Choroid plexus epithelial cell (primary cell): ENCODE data around the gene BRD7.
A peak's percentile ranks its signal among the peaks of the same experiment; 100 is the strongest.

Source experiments
- DNase-seq: peaks from one replicate; pipeline ENCODE4 v3.0.0-alpha.2; 2010; ENCODE audit warnings: low read depth
- H3K4me3 ChIP-seq: 2 replicates; pipeline ENCODE4 v1.5.1; 2011; ENCODE audit warnings: low read depth, mild to moderate bottlenecking, control low read depth, low read length, moderate library complexity
- CTCF ChIP-seq: conservative IDR thresholded peaks from 2 replicates; pipeline ENCODE4 v1.5.1; 2011; ENCODE audit warnings: low read depth, mild to moderate bottlenecking, control low read depth, inconsistent platforms, low read length, moderate library complexity

BRD7 gene

DNA sequence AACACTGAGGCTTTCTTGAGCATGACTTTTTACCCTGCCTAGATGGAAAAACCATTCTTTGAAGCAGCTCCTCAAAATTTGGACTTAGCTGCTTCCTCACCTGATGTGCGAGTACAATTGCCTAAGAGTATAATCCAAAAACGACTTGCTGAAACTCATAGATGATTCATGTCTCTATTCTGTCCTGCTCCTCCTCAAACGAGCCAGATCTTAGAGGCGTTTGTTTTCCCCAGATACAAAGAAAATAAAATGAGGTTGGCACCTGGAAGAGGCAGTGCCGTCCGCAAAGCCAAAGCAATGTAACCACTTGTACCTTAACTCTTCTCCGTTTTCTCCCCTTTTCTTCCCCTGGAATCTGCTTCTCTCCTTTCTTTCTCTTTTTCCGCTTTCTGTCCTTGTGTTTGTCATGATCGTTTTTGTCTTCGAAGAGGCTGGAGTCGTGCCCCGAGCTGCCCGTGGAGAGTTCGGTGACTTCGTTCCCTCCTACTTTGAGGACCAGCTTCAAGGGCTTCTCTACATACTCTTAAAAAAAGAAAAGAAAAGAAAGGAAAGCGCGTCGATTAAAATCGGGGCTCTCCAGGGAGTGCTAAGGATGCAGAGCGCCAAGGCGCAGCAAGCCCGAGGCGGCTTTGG, 895 bp downstream of the BRD7 start:
- no peak for DNase-seq
- H3K4me3 ChIP-seq = peak overlapping the region; percentile 68
- no peak for TF ChIP-seq CTCF

DNA sequence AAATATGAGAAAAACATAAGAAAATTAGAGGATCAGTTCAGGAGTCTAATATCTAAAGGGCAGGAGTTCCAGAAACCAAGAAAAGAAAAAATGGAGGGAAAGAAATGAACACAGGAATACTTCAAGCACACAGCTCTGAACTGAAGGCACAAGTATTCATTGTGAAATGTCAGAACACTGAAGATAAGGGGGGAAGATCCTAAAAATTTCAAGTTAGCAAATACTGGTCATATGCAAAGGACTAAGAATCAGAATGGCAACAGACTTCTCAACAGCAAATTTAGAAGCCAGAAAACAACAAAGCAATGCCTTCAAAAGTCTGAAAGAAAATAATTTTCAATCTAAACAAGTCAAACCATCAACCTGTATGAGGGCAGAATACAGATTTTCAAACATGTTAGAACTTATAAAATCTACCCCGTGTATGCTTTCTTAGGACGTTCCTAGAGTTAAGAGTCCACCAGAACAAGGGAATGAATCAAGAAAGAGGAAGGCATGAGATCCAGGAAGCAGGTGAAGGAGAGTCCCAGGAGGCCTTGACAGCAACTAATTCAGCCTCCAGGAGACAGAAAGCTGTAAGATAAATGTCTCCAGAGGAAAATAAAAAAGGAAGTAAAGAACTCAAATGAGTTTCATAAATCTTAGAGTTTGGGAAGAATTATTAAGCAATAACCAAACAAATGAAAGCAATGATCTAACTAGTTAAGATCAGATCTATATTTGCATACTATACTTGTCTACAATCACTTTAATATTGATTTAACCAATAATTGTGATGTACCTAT, 2.8 kb downstream of the BRD7 start:
- no peak for TF ChIP-seq CTCF
- no peak overlapping the region for H3K4me3 ChIP-seq
- DNase-seq = no peak

DNA sequence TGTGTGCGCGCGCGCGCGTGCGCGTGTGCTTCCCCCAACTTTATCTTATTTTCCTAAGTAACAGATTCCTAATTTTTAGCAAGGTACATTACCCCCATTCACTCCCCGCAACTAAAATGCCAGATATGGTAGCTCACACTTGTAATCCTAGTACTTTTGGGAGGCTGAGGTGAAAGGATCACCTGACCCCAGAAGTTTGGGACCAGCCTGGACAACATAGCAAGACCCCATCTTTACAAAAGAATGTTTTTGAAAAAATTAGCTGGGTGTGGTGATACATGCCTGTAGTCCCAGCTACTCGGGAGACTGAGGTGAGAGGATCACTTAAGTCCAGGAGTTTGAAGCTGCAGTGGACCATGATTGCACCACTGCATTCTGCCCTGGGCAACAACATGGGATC, 5.1 kb downstream of the BRD7 start:
- H3K4me3 ChIP-seq = no peak overlapping the region
- no peak for TF ChIP-seq CTCF

GRCh38 chr16:50360779-50361178, 8.0 kb downstream of the BRD7 start:
- no peak for TF ChIP-seq CTCF
- DNase-seq = no peak

More for the DNA sequence above, 5.1 kb downstream of the BRD7 start:
- no peak for DNase-seq

GRCh38 chr16:50360033-50360778, 8.6 kb downstream of the BRD7 start:
- peak; percentile 28 for DNase-seq
- TF ChIP-seq CTCF = no peak
- no peak overlapping the region for H3K4me3 ChIP-seq

More at GRCh38 chr16:50360779-50361178, 8.0 kb downstream of the BRD7 start:
- H3K4me3 ChIP-seq = no peak overlapping the region

DNA sequence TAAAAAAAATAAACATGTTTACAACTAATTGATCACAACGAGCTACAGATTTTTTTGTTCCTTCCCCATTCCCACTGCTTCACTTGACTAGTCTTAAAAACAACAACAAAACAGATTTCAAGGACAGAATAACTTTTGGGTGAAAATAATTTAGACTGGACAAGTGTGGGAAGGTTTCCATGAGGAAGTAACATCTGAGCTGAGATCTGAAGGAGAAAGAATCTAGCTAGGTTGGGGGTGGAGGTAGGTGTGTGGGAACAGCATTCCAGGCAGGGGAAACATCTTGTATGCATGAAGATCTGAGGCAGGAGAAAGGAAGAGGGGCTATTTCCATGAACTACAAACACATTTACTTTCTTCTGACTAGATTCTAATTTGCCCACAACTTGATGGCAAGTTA, 9.2 kb downstream of the BRD7 start:
- no peak for DNase-seq
- no peak overlapping the region for H3K4me3 ChIP-seq
- TF ChIP-seq CTCF = no peak
